Mucosa of rectum (tissue), 2 donors: ENCODE results near the gene ANXA8L1.
"Not testable (repeated sequence)": the region's sequence is repeated elsewhere in the genome, so short reads cannot be mapped to it uniquely, and the experiment has no call there.

Experiments used
- H3K27ac ChIP-seq, 2 donors: one replicate each; pipeline ENCODE4 v1.7.0; 2013; ENCODE audit warnings: inconsistent platforms in 2 of 2, low read depth in 2 of 2, low read length in 2 of 2
- H3K27me3 ChIP-seq, 2 donors: one replicate each; pipeline ENCODE4 v1.7.0; 2013; ENCODE audit warnings: low read length in 2 of 2; ENCODE audit not compliant: control insufficient read depth in 2 of 2, insufficient read depth in 2 of 2
- H3K36me3 ChIP-seq, 2 donors: one replicate each; pipeline ENCODE4 v1.7.0; 2013; ENCODE audit warnings: low read length in 2 of 2; ENCODE audit not compliant: control insufficient read depth in 2 of 2, insufficient read depth in 2 of 2
- H3K4me1 ChIP-seq, 2 donors: one replicate each; pipeline ENCODE4 v1.7.0; 2013; ENCODE audit warnings: low read length in 2 of 2, mild to moderate bottlenecking in 1 of 2; ENCODE audit not compliant: control insufficient read depth in 2 of 2, insufficient read depth in 2 of 2
- H3K4me3 ChIP-seq, 2 donors: one replicate each; pipeline ENCODE4 v1.7.0; 2013; ENCODE audit warnings: low read length in 2 of 2
- H3K9ac ChIP-seq, 2 donors: one replicate each; pipeline ENCODE4 v1.7.0; 2013; ENCODE audit warnings: low read length in 2 of 2, low read depth in 1 of 2, mild to moderate bottlenecking in 1 of 2
- H3K9me3 ChIP-seq, 2 donors: one replicate each; pipeline ENCODE4 v1.7.0; 2013; ENCODE audit warnings: low read length in 2 of 2; ENCODE audit not compliant: control insufficient read depth in 2 of 2
- donor health status: healthy.
- donor health status: Normal muscosa, but diverticular disease.

The ANXA8L1 gene

DNA sequence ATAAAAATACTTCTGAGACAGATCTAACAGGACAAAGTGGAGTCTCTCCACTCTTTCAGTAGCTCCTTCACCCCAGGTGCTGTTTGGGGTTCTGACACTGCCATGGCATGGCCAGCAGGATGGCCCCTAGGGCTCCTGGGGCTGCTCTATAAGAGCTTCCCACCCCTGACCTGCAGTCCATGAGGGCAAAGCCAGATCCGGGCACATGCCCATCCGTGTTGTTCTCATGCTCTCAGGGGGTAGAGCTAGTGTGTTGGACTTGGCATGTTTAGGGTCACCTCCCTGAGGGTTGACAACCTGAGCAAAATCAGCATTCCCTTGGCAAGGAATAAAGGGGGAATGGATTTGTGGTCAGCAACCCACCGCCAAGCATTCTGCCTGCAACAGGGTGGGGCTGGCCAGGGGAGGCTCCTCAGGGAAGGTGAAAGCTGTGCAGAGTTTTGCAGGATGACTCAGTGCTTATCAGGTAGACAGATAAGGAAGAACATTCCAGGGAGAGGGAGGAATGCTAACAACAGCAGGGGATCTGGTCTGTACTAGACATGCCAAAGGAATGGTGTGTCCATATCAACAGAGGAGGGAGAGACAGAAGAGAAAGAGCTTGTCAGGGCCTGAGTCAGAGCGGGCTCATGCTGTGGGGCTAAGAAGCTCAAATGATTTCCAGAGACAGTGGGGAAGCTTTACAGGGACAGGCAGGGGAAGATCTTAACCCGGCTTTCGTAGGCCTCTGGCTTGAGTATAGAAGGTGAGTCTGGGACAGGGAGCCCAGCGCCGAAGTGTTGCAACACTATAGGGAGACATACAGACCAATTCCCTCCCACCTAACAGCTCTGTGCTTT is 21.1 kb downstream of the ANXA8L1 start:
- not testable (repeated sequence) for H3K27me3 ChIP-seq, H3K36me3 ChIP-seq, H3K4me3 ChIP-seq, H3K4me1 ChIP-seq, H3K9ac ChIP-seq, H3K9me3 ChIP-seq
- peak overlapping the region in 1 of 2 donors; percentile 47 for H3K27ac ChIP-seq

DNA sequence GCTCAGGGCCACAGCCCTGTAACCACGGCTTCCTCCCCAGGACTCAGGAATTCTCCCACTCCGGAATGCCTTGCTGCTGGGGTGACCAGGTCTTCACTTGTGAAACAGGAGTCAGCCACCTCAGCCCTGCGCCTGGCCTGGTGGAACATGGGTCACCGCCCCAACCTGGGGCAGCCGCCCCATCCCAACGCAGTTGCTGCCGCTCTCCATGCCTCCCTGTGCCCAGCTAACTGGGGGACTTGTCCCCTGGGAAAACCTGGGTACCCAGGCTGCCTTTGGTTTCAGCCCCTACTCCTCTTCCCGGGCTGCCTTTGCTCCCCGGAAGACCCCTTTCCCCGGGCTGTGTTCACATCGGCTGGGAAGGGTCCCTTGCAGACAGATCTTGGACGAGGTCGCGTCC is 22.2 kb downstream of the ANXA8L1 start:
- not testable (repeated sequence) for H3K4me3 ChIP-seq, H3K9ac ChIP-seq

DNA sequence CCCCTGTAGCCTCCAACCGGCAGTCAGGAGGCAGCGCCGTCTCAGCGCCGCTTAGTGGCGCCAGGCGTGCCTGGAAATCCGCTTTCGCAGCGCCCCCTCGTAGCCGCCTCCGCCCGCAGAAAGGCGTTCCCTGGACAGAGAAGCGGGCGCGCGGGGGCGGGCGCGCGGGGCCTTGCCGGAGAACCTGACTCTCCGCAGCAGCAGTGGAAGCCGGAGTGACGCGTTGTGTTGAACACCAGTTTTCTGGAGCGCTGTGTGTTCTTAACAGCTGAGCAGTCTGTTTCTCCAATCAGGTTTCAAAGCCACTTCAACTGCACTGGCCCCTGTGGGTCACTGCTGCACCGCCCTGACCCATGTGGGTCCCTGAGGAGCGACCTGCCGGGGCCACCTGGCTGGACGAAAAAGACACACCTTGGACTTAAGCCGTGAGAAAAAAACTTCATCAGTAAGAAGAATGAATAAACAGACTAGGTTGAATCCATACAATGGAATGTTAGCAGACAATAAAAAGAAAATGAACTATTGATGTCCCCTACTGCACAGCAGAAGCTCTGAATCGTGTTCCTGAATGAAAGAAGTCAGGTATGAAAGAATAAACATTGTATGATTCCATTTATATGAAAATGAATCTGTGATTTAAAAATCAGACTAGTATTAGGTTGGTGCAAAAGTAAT is 22.8 kb downstream of the ANXA8L1 start:
- not testable (repeated sequence) for H3K9ac ChIP-seq, H3K4me1 ChIP-seq, H3K36me3 ChIP-seq, H3K9me3 ChIP-seq, H3K27ac ChIP-seq, H3K27me3 ChIP-seq
- peak overlapping the region; percentile 39 to 50 for H3K4me3 ChIP-seq

More for the DNA sequence above, 22.2 kb downstream of the ANXA8L1 start:
- H3K9me3 ChIP-seq, H3K36me3 ChIP-seq, H3K27me3 ChIP-seq, H3K4me1 ChIP-seq, H3K27ac ChIP-seq: not testable (repeated sequence)

- H3K27ac ChIP-seq, H3K4me1 ChIP-seq, H3K27me3 ChIP-seq, H3K9ac ChIP-seq, H3K36me3 ChIP-seq, H3K4me3 ChIP-seq, H3K9me3 ChIP-seq: not testable (repeated sequence)
Observed at GRCh38 chr10:46409556-46409955, 34.0 kb downstream of the ANXA8L1 start.

DNA sequence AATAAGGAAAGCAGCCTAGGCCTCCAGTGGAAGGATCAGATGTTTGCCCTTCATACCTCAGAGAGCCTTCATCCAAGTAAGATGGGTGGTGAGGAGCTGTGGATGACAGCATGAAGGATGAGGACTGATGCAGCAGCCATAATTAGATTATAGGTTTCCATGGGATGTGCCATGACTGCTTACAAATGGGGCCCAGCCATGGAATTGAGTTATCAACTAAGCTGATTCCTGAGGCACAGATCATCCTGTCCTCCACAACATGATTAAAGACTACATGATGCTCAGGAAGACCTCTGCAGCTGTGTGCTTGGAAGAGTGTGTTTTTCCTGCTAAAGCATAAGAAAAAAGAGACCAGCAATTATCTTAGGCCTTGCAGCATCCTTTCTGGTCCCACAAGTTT is 35.5 kb downstream of the ANXA8L1 start:
- not testable (repeated sequence) for H3K36me3 ChIP-seq, H3K27ac ChIP-seq, H3K4me3 ChIP-seq, H3K9me3 ChIP-seq, H3K4me1 ChIP-seq, H3K9ac ChIP-seq, H3K27me3 ChIP-seq

DNA sequence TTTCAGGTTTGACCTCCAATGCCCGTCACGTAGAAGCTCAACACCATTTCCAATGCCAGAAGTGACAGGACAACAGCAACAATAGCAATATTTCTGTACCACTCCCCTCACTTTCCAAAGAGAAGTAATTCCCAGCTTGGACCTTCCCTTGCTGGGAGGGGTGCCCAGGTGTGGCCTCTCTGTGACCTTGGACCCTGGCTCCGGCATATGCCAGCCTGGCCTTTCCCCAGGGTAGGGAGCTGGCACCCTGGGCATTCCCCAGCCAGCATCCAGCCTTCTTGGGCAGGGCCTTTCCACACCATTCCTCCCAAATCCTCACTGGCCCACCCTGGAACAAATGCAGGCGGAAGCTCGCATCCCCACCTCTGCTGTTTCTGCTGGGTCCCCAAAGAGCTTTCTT is 37.1 kb downstream of the ANXA8L1 start:
- not testable (repeated sequence) for H3K9me3 ChIP-seq, H3K27me3 ChIP-seq, H3K4me3 ChIP-seq, H3K36me3 ChIP-seq, H3K9ac ChIP-seq, H3K27ac ChIP-seq, H3K4me1 ChIP-seq

DNA sequence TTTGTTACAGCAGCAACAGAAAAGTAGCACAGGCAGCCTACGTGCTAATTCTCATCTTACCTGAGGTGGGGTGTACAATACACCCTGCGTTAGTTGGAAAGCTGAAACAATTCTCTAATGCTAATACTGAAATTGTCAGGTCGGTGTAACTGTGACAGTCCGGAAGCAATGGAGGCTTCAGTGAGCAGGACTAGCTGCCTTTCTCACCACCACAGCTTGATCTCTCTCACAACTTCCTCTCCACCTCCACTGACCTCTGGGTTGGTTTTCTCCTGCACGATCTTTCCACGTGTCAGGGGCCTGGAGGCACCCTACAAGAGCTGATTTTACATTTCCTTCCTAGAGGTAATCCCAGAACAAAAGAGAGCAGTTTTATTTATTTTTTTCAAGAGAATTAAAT is 39.7 kb downstream of the ANXA8L1 start:
- not testable (repeated sequence) for H3K36me3 ChIP-seq, H3K27ac ChIP-seq, H3K4me3 ChIP-seq, H3K9ac ChIP-seq, H3K4me1 ChIP-seq, H3K27me3 ChIP-seq, H3K9me3 ChIP-seq

DNA sequence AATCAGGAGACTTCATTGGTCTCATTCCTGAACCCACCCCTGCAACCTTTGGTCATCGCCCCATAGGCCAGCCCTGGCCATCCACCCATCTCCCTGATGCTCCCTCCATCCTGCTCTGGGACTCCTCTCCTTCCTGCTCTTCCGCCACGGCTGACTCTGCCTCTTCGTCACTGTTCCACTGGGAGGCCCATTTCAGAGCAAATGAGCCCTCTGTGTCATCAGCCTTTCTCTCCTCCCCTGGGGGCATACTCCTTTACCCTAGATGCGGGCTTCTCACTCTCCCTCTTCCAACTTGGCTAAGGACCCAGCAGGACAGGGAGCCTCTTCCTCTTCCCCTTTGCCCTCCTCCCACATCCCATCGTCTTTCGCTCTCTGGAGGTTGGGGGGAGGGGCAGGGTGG is 42.7 kb downstream of the ANXA8L1 start:
- H3K9ac ChIP-seq, H3K4me1 ChIP-seq, H3K9me3 ChIP-seq, H3K36me3 ChIP-seq, H3K4me3 ChIP-seq, H3K27ac ChIP-seq, H3K27me3 ChIP-seq: not testable (repeated sequence)

- not testable (repeated sequence) for H3K4me1 ChIP-seq, H3K36me3 ChIP-seq, H3K4me3 ChIP-seq, H3K9me3 ChIP-seq, H3K27ac ChIP-seq, H3K9ac ChIP-seq, H3K27me3 ChIP-seq
Observed at GRCh38 chr10:46419570-46420379, 44.2 kb downstream of the ANXA8L1 start.

DNA sequence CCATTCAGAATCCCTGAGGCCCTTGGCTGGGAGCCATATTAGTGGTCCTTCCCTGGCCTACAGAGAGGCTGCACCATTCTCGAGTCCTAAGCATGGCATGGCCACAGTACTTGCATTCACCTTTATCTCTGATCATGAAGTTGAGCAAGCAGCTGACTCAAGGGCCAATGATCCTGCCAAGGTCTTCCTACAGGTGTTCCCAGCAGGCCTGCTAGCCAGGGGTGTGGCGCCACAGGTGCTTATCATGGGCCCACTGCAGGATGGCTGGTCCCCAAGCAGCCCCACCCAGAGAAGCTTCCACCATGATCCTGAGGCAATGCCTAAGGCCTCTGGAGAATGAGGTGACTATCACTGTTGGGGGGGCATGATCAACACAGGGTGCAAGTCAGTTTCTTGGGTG is 48.0 kb downstream of the ANXA8L1 start:
- not testable (repeated sequence) for H3K4me3 ChIP-seq

More for the DNA sequence above, 48.0 kb downstream of the ANXA8L1 start:
- not testable (repeated sequence) for H3K27me3 ChIP-seq, H3K9me3 ChIP-seq, H3K9ac ChIP-seq, H3K36me3 ChIP-seq, H3K4me1 ChIP-seq, H3K27ac ChIP-seq
